Mesodermal cell (in vitro differentiated cells): ENCODE measurements around the gene TBCK.
"Not testable (repeated sequence)": the region's sequence is repeated elsewhere in the genome, so short reads cannot be mapped to it uniquely, and the experiment has no call there.

ENCODE experiments used
- H3K27ac ChIP-seq: 2 replicates; pipeline ENCODE4 v1.7.0; 2013; ENCODE audit warnings: mild to moderate bottlenecking, low read depth, low read length, moderate library complexity; ENCODE audit not compliant: severe bottlenecking
- H3K36me3 ChIP-seq: 2 replicates; pipeline ENCODE4 v1.7.1; 2013; ENCODE audit warnings: mild to moderate bottlenecking, low read length, moderate library complexity; ENCODE audit not compliant: control insufficient read depth, insufficient read depth
- H3K4me1 ChIP-seq: one replicate; pipeline ENCODE4 v1.7.1; 2013; ENCODE audit warnings: mild to moderate bottlenecking, low read length; ENCODE audit not compliant: insufficient read depth, control insufficient read depth, poor library complexity, severe bottlenecking
- H3K4me3 ChIP-seq: 2 replicates; pipeline ENCODE4 v1.7.0; 2013; ENCODE audit warnings: low read length, control low read depth, mild to moderate bottlenecking; ENCODE audit not compliant: insufficient read depth, poor library complexity, severe bottlenecking; ENCODE audit errors: extremely low read depth
- H3K9me3 ChIP-seq: 2 replicates; pipeline ENCODE4 v1.7.1; 2013; ENCODE audit warnings: mild to moderate bottlenecking, low read length, moderate library complexity; ENCODE audit not compliant: control insufficient read depth
- WGBS, 2 experiments: methylation state at CpG; one replicate each; pipeline ENCODE4 v1.1.5; 2013; ENCODE audit warnings: missing lambda C conversion rate in 2 of 2; ENCODE audit not compliant: insufficient coverage in 2 of 2; 5-methylcytosine and 5-hydroxymethylcytosine counted together

The TBCK gene

GRCh38 chr4:106119949-106120555 is 196.0 kb downstream of the TBCK start:
- H3K36me3 ChIP-seq, H3K9me3 ChIP-seq, H3K27ac ChIP-seq, H3K4me3 ChIP-seq, H3K4me1 ChIP-seq: not testable (repeated sequence)
- WGBS, 2 experiments = 93 to 94% methylated on average over 14 to 17 of the region's 28 CpGs

DNA sequence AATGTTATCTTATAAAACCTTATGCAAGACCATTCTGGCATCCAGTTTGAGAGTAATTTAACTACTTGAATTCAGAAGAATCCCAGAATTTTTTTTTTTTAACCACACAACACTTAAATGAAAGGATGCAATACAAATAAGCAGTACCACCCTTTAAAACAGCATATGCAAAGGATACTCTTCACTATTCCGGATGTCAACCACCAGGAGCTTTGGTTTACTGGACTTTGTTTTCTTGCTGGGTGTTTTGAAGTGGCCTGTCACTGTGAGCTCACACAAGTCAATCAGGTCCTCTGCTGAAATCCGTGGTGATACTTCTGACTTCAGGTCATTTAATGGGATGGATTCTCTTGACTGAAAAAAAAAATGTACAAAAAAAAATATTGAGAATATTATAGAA is 200.0 kb downstream of the TBCK start:
- Histone ChIP-seq H3K27ac (no peak overlapping the region), H3K4me1 (no peaks in the 10 kb centered on the region), H3K36me3 (peaks cover 28% of the 10 kb centered on the region), H3K4me3 (no peak overlapping the region), H3K9me3 (peaks cover 24% of the 10 kb centered on the region)
- WGBS, 2 experiments = 83% methylated on average over 1 of the region's 2 CpGs; no CpG with 5 or more reads in 1 of the 2 experiments

- WGBS, 2 experiments = 86 to 90% methylated on average over 5 to 8 of the region's 8 CpGs
- Histone ChIP-seq H3K9me3 (peaks cover 40% of the 10 kb centered on the region), H3K36me3 (peaks cover 28% of the 10 kb centered on the region), H3K27ac (no peak overlapping the region), H3K4me1 (no peaks in the 10 kb centered on the region), H3K4me3 (no peak overlapping the region)
Observed at GRCh38 chr4:106114270-106114669, 201.7 kb downstream of the TBCK start.

- 100% methylated on average over 1 of the region's 2 CpGs; no CpG with 5 or more reads in 1 of the 2 experiments for WGBS, 2 experiments
- Histone ChIP-seq H3K9me3 (peaks cover 42% of the 10 kb centered on the region), H3K36me3 (peaks cover 28% of the 10 kb centered on the region)
- H3K4me3 ChIP-seq, H3K27ac ChIP-seq, H3K4me1 ChIP-seq: not testable (repeated sequence)
Observed at GRCh38 chr4:106111778-106112469, 204.1 kb downstream of the TBCK start.

DNA sequence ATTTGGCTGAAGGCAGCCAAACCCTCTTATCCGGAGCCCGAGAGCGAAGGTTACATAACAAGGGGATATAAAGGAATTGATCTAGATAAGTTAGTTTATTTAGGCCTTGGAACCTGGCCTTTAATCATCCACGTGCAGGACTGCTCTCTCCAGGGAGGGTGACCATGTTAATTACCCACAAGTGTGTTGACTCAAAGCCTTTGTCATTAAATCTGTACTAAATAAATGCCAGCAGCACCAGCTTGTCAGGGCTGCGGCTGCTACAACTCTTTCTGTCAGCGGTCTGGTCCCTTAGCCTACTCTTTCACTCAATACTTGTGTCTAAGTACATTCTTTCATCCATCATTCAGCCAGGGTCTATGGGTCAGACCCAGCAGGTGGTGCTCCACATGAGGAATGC is 206.1 kb downstream of the TBCK start:
- Histone ChIP-seq H3K4me1 (no peaks in the 10 kb centered on the region), H3K36me3 (peaks cover 32% of the 10 kb centered on the region), H3K27ac (no peak overlapping the region), H3K9me3 (peaks cover 42% of the 10 kb centered on the region), H3K4me3 (no peak overlapping the region)
- 92 to 98% methylated on average over 5 to 6 of the region's 6 CpGs for WGBS, 2 experiments

- peaks cover 15% of the 10 kb centered on the region for H3K9me3 ChIP-seq
- 100% methylated on average over 1 of the region's 4 CpGs; no CpG with 5 or more reads in 1 of the 2 experiments for whole genome bisulfite sequencing, 2 experiments
- H3K36me3 ChIP-seq = peaks cover 11% of the 10 kb centered on the region
- H3K4me3 ChIP-seq = no peak overlapping the region
- no peaks in the 10 kb centered on the region for H3K4me1 ChIP-seq
- H3K27ac ChIP-seq = no peak overlapping the region
Observed at GRCh38 chr4:106105697-106106096, 210.3 kb downstream of the TBCK start.

- Histone ChIP-seq H3K27ac (no peak overlapping the region), H3K9me3 (peaks cover 3% of the 10 kb centered on the region), H3K36me3 (peaks cover 11% of the 10 kb centered on the region), H3K4me1 (no peaks in the 10 kb centered on the region), H3K4me3 (no peak overlapping the region)
- 100% methylated on average over 1 of the region's 1 CpG for WGBS, 2 experiments
Observed at GRCh38 chr4:106104276-106104675, 211.7 kb downstream of the TBCK start.

DNA sequence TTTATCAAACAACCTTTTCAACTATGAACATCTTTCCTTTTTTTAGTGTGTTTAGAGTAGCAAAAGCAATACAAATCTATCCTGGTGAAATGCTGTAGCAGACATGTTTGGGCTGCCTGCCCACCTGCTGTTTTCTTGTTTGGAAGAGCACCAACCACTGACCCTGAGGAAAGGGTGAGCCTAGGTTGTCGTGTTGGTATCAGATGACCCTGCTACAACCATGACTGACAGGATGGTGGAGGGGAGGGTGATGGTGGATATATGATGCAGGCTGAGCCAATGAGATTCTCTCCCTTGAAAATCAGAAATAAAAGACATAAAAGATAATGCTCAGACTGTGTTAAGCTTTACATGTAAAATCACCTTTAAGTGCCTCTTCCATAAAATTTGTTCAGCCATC is 219.6 kb downstream of the TBCK start:
- no peaks in the 10 kb centered on the region for H3K4me1 ChIP-seq
- H3K9me3 ChIP-seq = peaks cover 4% of the 10 kb centered on the region
- H3K36me3 ChIP-seq = peaks cover 13% of the 10 kb centered on the region
- H3K27ac ChIP-seq = no peak overlapping the region
- 17 to 60% methylated on average over 1 of the region's 1 CpG for WGBS, 2 experiments
- no peak overlapping the region for H3K4me3 ChIP-seq

DNA sequence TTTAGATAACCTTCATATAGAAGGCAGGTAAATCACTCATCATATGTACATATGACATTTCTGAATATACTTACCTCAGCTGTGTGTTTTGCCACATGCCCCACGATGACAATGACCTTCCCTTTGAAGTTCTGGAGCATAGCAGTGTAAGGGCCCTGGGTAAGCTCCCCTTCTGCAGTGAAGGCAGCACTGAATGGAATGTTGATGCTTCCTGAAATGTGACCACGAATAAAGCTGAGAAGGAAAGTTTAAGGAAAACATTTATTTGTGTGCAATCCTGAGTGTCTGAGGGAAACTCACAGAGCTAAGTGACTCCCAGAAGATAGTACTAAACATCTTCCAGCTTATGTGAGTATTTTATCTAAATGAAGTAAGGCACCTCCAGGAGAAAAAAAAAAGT is 220.6 kb downstream of the TBCK start:
- WGBS, 2 experiments = 27 to 60% methylated on average over 2 of the region's 2 CpGs
- Histone ChIP-seq H3K36me3 (peaks cover 24% of the 10 kb centered on the region), H3K4me1 (no peaks in the 10 kb centered on the region), H3K27ac (no peak overlapping the region), H3K4me3 (no peak overlapping the region), H3K9me3 (peaks cover 14% of the 10 kb centered on the region)

- no peak overlapping the region for H3K27ac ChIP-seq
- H3K4me3 ChIP-seq = no peak overlapping the region
- H3K36me3 ChIP-seq = peaks cover 34% of the 10 kb centered on the region
- H3K9me3 ChIP-seq = peaks cover 14% of the 10 kb centered on the region
- WGBS, 2 experiments = 91 to 99% methylated on average over 15 to 18 of the region's 24 CpGs
- no peaks in the 10 kb centered on the region for H3K4me1 ChIP-seq
Observed at GRCh38 chr4:106092361-106093040, 223.5 kb downstream of the TBCK start.

DNA sequence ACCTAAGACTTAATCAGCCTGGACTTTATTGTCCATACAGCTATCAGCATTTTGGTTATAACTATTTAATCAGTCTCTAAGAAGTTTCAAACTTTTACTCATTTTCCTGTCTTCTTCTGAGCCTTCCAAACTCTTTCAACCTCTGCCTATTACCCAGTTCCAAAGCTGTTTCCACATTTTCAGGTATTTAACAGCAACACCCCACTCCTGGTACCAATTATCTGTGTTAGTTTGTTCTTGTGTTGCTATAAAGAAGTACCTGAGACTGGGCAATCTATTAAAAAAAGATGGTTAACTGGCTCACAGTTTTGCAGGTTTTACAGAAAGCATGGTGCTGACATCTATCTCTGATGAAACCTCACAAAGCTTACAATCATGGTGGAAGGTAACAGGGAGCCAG is 225.2 kb downstream of the TBCK start:
- Histone ChIP-seq H3K36me3 (peaks cover 34% of the 10 kb centered on the region), H3K4me3 (no peak overlapping the region), H3K4me1 (no peaks in the 10 kb centered on the region), H3K9me3 (peaks cover 14% of the 10 kb centered on the region), H3K27ac (no peak overlapping the region)
